HCT116 (cell line): ENCODE data around the gene TSHZ1. TPM values are rescaled to one million over a fixed set of nuclear protein-coding genes. Genes with fewer than 3 reads are reported as not detected.

Experiments used
- ATAC-seq: fragments of 200-7000 bp; cut with Tn5 transposase; 2 replicates; pipeline ENCODE4 v1.9.1; 2020; ENCODE audit warnings: mild to moderate bottlenecking, moderate library complexity
- BruUV-seq: library from RNA; stranded (reverse); fragments of 400-500 nt; replicated peaks from 2 replicates; lab custom pipeline; 2021; lab: Mats Ljungman, UMichigan
- CTCF ChIA-PET: fragments of 300-600 bp; sonication (Branson Sonifier 250); formaldehyde crosslinking; loops from one replicate; lab custom pipeline; 2021; ENCODE audit warnings: antibody characterized with exemption; lab: Charles Lee
- POLR2A ChIA-PET: fragments of 300-600, 350-600 bp; sonication (Branson Sonifier 250); formaldehyde crosslinking; loops from one replicate; lab custom pipeline; 2021; ENCODE audit warnings: antibody characterized with exemption; lab: Charles Lee
- RAD21 ChIA-PET, 2 experiments: fragments of 300-600 bp; sonication (Branson Sonifier 250); formaldehyde crosslinking; loops; one replicate each; lab custom pipeline; 2023; ENCODE audit warnings: low total read pairs in 2 of 2; ENCODE audit not compliant: uncharacterized antibody in 2 of 2, unreplicated experiment in 2 of 2, low non-redundant PET in 1 of 2; lab: Charles Lee
- DNase-seq: peaks from one replicate; pipeline ENCODE4 v3.0.0-alpha.2; 2010; ENCODE audit warnings: low read depth, low spot score
- H2AFZ ChIP-seq: fragments of 200-600 bp; shearing (Covaris generic), sonication (generic); 2 replicates; pipeline ENCODE4 v1.6.1; 2017; ENCODE audit warnings: low read depth, mixed run types, mixed read lengths, antibody characterized with exemption, low read length; ENCODE audit not compliant: poor library complexity, severe bottlenecking
- H3K27ac ChIP-seq: 2 replicates; pipeline ENCODE4 v1.5.1; 2012; ENCODE audit warnings: low read depth, low read length
- H3K27me3 ChIP-seq: fragments of 200-600 bp; sonication (generic); 2 replicates; pipeline ENCODE4 v1.6.1; 2016; ENCODE audit warnings: mixed run types, low read length, mixed read lengths; ENCODE audit not compliant: insufficient read depth
- H3K36me3 ChIP-seq, 2 experiments: fragments of 200-500 bp in 1 of 2; fragments of 200-600 bp in 1 of 2; sonication (Bioruptor generic) in 1 of 2; sonication (generic) in 1 of 2; 2 replicates each; pipeline versions ENCODE4 v1.5.1 to v1.6.1; 2014 to 2016; ENCODE audit warnings: low read length in 2 of 2, inconsistent platforms in 1 of 2, mixed read lengths in 1 of 2, mixed run types in 1 of 2; ENCODE audit not compliant: insufficient read depth in 2 of 2, control insufficient read depth in 1 of 2
- H3K4me1 ChIP-seq, 2 experiments: fragments of 200-600 bp in 1 of 2; sonication (generic) in 1 of 2; 2 replicates each; pipeline versions ENCODE4 v1.5.1 to v1.6.1; 2012 to 2017; ENCODE audit warnings: low read length in 2 of 2, inconsistent platforms in 1 of 2, mild to moderate bottlenecking in 1 of 2, mixed read lengths in 1 of 2, mixed run types in 1 of 2, moderate library complexity in 1 of 2; ENCODE audit not compliant: insufficient read depth in 2 of 2, control insufficient read depth in 1 of 2
- H3K4me2 ChIP-seq: fragments of 200-600 bp; sonication (generic); 2 replicates; pipeline ENCODE4 v1.6.1; 2017; ENCODE audit warnings: mixed run types, low read length, mixed read lengths
- H3K4me3 ChIP-seq, 2 experiments: fragments of 200-600 bp in 1 of 2; sonication (generic) in 1 of 2; replicated peaks in 1 of 2; 2 replicates each; pipeline ENCODE4 v1.5.1; 2011 to 2016; ENCODE audit warnings: low read length in 2 of 2, control low read depth in 1 of 2, low read depth in 1 of 2, mild to moderate bottlenecking in 1 of 2, mixed read lengths in 1 of 2, mixed run types in 1 of 2
- H3K79me2 ChIP-seq: fragments of 200-600 bp; sonication (generic); 2 replicates; pipeline ENCODE4 v1.6.1; 2017; ENCODE audit warnings: mild to moderate bottlenecking, mixed run types, low read length, moderate library complexity, mixed read lengths; ENCODE audit not compliant: insufficient read depth
- H3K9ac ChIP-seq: fragments of 200-600 bp; sonication (generic); 2 replicates; pipeline ENCODE4 v1.6.1; 2016; ENCODE audit warnings: low read length, mixed read lengths
- H3K9me2 ChIP-seq: fragments of 200-600 bp; sonication (generic), shearing (Covaris generic); 2 replicates; pipeline ENCODE4 v1.6.1; 2017; ENCODE audit warnings: mixed run types, mild to moderate bottlenecking, moderate library complexity; ENCODE audit not compliant: insufficient read depth
- H3K9me3 ChIP-seq, 2 experiments: fragments of 200-500 bp in 1 of 2; fragments of 200-600 bp in 1 of 2; sonication (Bioruptor generic) in 1 of 2; sonication (generic) in 1 of 2; 2 replicates each; pipeline ENCODE4 v1.6.1; 2014 to 2017; ENCODE audit warnings: low read length in 2 of 2, mixed read lengths in 2 of 2, inconsistent platforms in 1 of 2, low read depth in 1 of 2, mild to moderate bottlenecking in 1 of 2, mixed run types in 1 of 2, moderate library complexity in 1 of 2; ENCODE audit not compliant: control insufficient read depth in 1 of 2, insufficient read depth in 1 of 2
- H4K20me1 ChIP-seq: fragments of 200-600 bp; sonication (generic), shearing (Covaris generic); 2 replicates; pipeline ENCODE4 v1.6.1; 2017; ENCODE audit warnings: mixed run types, mild to moderate bottlenecking, moderate library complexity; ENCODE audit not compliant: insufficient read depth
- CBX3 ChIP-seq: IDR thresholded peaks from 2 replicates; pipeline ENCODE4 v1.6.1; 2012; ENCODE audit warnings: low read depth
- CEBPB ChIP-seq: IDR thresholded peaks from 2 replicates; pipeline ENCODE4 v1.6.1; 2012; ENCODE audit warnings: low read depth
- EGR1 ChIP-seq: IDR thresholded peaks from 2 replicates; pipeline ENCODE4 v1.6.1; 2012; ENCODE audit warnings: low read depth
- ELF1 ChIP-seq: IDR thresholded peaks from 2 replicates; pipeline ENCODE4 v1.6.1; 2012; ENCODE audit warnings: low read depth, borderline replicate concordance
- EZH2 ChIP-seq: fragments of 200-600 bp; sonication (generic); IDR thresholded peaks from 2 replicates; pipeline ENCODE4 v1.6.1; 2017; ENCODE audit warnings: antibody characterized with exemption, mixed run types
- EZH2phosphoT487 ChIP-seq: fragments of 200-600 bp; IDR thresholded peaks from 2 replicates; pipeline ENCODE4 v1.6.1; 2018; ENCODE audit warnings: antibody characterized with exemption, borderline replicate concordance
- JUND ChIP-seq: IDR thresholded peaks from 2 replicates; pipeline ENCODE4 v1.6.1; 2012
- POLR2A ChIP-seq: IDR thresholded peaks from 2 replicates; pipeline ENCODE4 v1.7.0; 2011; ENCODE audit warnings: borderline replicate concordance; ENCODE audit not compliant: insufficient read depth, insufficient read length; ENCODE audit errors: extremely low read depth
- SRF ChIP-seq: IDR thresholded peaks from 2 replicates; pipeline ENCODE4 v1.6.1; 2012; ENCODE audit warnings: low read depth
- TCF7L2 ChIP-seq: IDR thresholded peaks from 2 replicates; pipeline ENCODE4 v1.7.0; 2011; ENCODE audit warnings: borderline replicate concordance, inconsistent platforms; ENCODE audit not compliant: insufficient read depth, insufficient read length; ENCODE audit errors: extremely low read depth
- YY1 ChIP-seq: IDR thresholded peaks from 2 replicates; pipeline ENCODE4 v1.6.1; 2011; ENCODE audit warnings: low read length, low read depth, moderate library complexity, mild to moderate bottlenecking; ENCODE audit not compliant: insufficient replicate concordance; ENCODE audit errors: extremely low read depth
- ZNF274 ChIP-seq: fragments of 200-500 bp; sonication (Bioruptor generic); IDR thresholded peaks from 2 replicates; pipeline ENCODE4 v1.6.1; 2014; ENCODE audit warnings: mild to moderate bottlenecking, low read depth, low read length, inconsistent platforms
- intact Hi-C: fragments of 100-400 bp; cut with micrococcal nuclease; formaldehyde crosslinking; loops from 2 replicates; pipeline ENCODE4 v1.10.0; 2022
- total RNA-seq: library from RNA; stranded (reverse); gene quantifications from one replicate; pipeline ENCODE4 v1.2.1, GENCODE V29; 2021; ENCODE audit not compliant: unreplicated experiment
- TF ChIP-seq, protein P1 (sequence below): IDR thresholded peaks from 2 replicates; pipeline ENCODE4 v1.6.1; 2012
- TF ChIP-seq, protein P2 (sequence below): IDR thresholded peaks from 2 replicates; pipeline ENCODE4 v1.6.1; 2012; ENCODE audit warnings: low read depth
- TF ChIP-seq, protein P3 (sequence below), 3 experiments: fragments of 200-600 bp in 1 of 3; sonication (generic) in 1 of 3; IDR thresholded peaks in 2 of 3; conservative IDR thresholded peaks in 1 of 3; 2 replicates each; pipeline ENCODE4 v1.5.1; 2012 to 2017; ENCODE audit warnings: low read depth in 2 of 3, low read length in 2 of 3, antibody characterized with exemption in 1 of 3, borderline replicate concordance in 1 of 3, control low read depth in 1 of 3, mild to moderate bottlenecking in 1 of 3, mixed read lengths in 1 of 3, mixed run types in 1 of 3, moderate library complexity in 1 of 3; ENCODE audit not compliant: insufficient read depth in 1 of 3
- TF ChIP-seq, protein P4 (sequence below): IDR thresholded peaks from 2 replicates; pipeline ENCODE4 v1.6.1; 2012
- TF ChIP-seq, protein P5 (sequence below): IDR thresholded peaks from 2 replicates; pipeline ENCODE4 v1.6.1; 2011; ENCODE audit warnings: mild to moderate bottlenecking, low read length, moderate library complexity; ENCODE audit not compliant: insufficient replicate concordance; ENCODE audit errors: extremely low read depth

The TSHZ1 gene
- total RNA-seq, 1 experiment from 2014 or later = 5.7 TPM

DNA sequence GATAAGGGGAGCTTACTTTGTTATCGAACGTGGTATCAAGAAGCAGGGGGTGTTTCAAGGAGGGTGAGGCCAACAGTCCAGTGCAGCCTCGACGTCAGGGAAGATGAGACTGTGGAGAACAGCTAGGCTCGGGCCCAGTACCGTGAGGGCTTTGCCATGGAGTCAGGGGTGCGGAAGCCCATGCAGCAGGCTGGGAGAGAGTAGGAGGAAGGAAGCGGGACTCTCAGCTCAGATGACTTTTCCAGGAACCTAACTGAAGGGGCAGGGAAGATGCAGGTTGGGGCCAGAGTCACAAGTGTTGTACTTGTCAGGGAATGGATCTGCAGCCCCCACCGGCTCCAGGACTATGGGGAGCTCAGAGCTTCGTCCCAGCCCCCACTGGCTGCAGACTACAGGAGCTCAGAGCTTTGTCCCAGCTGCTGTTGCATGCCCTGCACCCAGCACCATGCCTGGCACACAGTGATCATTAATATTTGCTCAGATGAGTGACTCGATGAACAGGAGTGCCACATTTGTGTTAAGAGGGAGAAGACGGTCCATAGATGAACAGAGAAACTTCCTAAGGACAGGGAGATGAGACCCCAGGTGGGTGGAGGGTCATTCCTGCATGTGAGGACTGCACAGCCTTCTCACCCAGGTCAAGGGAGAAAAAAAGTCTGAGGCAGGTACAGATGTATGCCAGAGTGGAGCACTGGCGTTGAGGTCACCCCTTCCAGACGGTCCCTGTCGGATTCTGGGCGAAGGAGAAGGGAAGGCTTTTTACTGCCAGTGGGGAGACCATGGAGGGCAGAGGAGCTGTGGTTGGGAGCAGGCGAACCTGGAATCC is 38.1 kb upstream of the TSHZ1 start:
- Histone ChIP-seq H2AFZ (no peak overlapping the region), H3K9me3 (no peaks in the 10 kb centered on the region), H3K36me3 (no peaks in the 10 kb centered on the region), H3K4me1 (no peaks in the 10 kb centered on the region; a peak in 1 of 4 replicates), H3K9me2 (no peaks in the 10 kb centered on the region), H3K9ac (no peak overlapping the region), H3K27ac (no peak overlapping the region), H3K79me2 (no peaks in the 10 kb centered on the region), H3K27me3 (no peaks in the 10 kb centered on the region), H3K4me3 (no peak overlapping the region), H3K4me2 (no peak overlapping the region), H4K20me1 (no peaks in the 10 kb centered on the region)
- no peak for DNase-seq
- BruUV-seq = no TSS peak
- POLR2A ChIA-PET = no interaction called here
- RAD21 ChIA-PET = no interaction called here
- intact Hi-C loops = no loop called here
- TF ChIP-seq, protein P1, sequence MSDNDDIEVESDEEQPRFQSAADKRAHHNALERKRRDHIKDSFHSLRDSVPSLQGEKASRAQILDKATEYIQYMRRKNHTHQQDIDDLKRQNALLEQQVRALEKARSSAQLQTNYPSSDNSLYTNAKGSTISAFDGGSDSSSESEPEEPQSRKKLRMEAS = no peak
- TF ChIP-seq CEBPB (no peak), ELF1 (no peak), CBX3 (no peak), TCF7L2 (no peak), ZNF274 (no peak), EZH2phosphoT487 (no peak), JUND (no peak), YY1 (no peak), POLR2A (no peak), SRF (no peak), EGR1 (no peak), EZH2 (no peak)
- TF ChIP-seq, protein P2, sequence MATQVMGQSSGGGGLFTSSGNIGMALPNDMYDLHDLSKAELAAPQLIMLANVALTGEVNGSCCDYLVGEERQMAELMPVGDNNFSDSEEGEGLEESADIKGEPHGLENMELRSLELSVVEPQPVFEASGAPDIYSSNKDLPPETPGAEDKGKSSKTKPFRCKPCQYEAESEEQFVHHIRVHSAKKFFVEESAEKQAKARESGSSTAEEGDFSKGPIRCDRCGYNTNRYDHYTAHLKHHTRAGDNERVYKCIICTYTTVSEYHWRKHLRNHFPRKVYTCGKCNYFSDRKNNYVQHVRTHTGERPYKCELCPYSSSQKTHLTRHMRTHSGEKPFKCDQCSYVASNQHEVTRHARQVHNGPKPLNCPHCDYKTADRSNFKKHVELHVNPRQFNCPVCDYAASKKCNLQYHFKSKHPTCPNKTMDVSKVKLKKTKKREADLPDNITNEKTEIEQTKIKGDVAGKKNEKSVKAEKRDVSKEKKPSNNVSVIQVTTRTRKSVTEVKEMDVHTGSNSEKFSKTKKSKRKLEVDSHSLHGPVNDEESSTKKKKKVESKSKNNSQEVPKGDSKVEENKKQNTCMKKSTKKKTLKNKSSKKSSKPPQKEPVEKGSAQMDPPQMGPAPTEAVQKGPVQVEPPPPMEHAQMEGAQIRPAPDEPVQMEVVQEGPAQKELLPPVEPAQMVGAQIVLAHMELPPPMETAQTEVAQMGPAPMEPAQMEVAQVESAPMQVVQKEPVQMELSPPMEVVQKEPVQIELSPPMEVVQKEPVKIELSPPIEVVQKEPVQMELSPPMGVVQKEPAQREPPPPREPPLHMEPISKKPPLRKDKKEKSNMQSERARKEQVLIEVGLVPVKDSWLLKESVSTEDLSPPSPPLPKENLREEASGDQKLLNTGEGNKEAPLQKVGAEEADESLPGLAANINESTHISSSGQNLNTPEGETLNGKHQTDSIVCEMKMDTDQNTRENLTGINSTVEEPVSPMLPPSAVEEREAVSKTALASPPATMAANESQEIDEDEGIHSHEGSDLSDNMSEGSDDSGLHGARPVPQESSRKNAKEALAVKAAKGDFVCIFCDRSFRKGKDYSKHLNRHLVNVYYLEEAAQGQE = no peak
- TF ChIP-seq, protein P3, sequence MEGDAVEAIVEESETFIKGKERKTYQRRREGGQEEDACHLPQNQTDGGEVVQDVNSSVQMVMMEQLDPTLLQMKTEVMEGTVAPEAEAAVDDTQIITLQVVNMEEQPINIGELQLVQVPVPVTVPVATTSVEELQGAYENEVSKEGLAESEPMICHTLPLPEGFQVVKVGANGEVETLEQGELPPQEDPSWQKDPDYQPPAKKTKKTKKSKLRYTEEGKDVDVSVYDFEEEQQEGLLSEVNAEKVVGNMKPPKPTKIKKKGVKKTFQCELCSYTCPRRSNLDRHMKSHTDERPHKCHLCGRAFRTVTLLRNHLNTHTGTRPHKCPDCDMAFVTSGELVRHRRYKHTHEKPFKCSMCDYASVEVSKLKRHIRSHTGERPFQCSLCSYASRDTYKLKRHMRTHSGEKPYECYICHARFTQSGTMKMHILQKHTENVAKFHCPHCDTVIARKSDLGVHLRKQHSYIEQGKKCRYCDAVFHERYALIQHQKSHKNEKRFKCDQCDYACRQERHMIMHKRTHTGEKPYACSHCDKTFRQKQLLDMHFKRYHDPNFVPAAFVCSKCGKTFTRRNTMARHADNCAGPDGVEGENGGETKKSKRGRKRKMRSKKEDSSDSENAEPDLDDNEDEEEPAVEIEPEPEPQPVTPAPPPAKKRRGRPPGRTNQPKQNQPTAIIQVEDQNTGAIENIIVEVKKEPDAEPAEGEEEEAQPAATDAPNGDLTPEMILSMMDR (IDR thresholded peaks at IDR 0.05 in 2 of 3, conservative IDR thresholded peaks at IDR 0.05 in 1 of 3; ENCODE audit: borderline replicate concordance in 1 of 3, insufficient read depth in 1 of 3, low read depth in 2 of 3, low read length in 2 of 3) = no peak
- TF ChIP-seq, protein P4, sequence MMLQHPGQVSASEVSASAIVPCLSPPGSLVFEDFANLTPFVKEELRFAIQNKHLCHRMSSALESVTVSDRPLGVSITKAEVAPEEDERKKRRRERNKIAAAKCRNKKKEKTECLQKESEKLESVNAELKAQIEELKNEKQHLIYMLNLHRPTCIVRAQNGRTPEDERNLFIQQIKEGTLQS = no peak
- TF ChIP-seq, protein P5, sequence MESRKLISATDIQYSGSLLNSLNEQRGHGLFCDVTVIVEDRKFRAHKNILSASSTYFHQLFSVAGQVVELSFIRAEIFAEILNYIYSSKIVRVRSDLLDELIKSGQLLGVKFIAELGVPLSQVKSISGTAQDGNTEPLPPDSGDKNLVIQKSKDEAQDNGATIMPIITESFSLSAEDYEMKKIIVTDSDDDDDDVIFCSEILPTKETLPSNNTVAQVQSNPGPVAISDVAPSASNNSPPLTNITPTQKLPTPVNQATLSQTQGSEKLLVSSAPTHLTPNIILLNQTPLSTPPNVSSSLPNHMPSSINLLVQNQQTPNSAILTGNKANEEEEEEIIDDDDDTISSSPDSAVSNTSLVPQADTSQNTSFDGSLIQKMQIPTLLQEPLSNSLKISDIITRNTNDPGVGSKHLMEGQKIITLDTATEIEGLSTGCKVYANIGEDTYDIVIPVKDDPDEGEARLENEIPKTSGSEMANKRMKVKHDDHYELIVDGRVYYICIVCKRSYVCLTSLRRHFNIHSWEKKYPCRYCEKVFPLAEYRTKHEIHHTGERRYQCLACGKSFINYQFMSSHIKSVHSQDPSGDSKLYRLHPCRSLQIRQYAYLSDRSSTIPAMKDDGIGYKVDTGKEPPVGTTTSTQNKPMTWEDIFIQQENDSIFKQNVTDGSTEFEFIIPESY = no peak
- CTCF ChIA-PET = no interaction called here
- ATAC-seq = 0 out of 2 replicates have a peak, but pooled peaks have one; percentile 14
